Inferior parietal cortex (tissue), 1 donor: ENCODE data around the gene LIN54.
"Not testable (repeated sequence)": the region's sequence is repeated elsewhere in the genome, so short reads cannot be mapped to it uniquely, and the experiment has no call there.

ENCODE experiments used
- DNase-seq: peaks from one replicate; pipeline ENCODE4 v3.0.0-alpha.2; 2016; ENCODE audit errors: extremely low spot score

LIN54 gene

DNA sequence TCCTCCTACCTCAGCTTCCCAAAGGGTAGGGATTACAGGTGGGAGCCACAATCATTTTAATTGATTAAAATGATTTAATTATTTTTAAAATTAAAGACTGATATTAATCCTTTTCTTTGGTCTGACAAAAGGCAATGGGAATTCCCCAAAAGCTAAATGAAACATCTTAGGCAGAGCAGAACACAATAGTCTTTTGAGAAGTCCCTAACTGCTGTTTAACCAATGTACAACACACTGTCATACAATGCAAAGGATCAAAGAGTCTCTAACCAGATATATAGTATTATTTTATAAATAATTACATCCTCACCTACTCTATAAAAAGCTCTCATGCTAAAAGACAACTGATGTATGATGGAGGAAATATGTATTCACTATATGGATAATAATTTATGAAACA lies 63.1 kb downstream of the LIN54 start:
- DNase-seq: no peak

DNA sequence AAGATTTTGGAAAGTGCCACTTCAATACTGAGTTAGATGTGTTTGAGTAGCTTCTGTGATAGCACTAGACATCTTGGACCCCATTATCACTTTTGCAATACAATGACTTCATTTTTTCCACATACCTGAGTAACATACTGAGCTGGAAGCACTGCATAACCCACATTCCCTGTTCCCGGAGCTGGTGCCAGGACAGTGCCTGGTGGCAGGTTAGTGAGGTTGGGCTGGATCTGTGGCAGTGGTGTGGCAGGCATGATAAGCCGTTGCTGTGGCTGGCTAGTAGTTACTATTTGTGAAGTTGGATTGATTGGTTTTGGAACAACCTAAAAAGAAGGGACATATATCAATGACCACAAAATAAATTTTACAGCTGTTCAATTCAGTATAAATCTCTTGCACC lies 71.2 kb downstream of the LIN54 start:
- DNase-seq: no peak

DNA sequence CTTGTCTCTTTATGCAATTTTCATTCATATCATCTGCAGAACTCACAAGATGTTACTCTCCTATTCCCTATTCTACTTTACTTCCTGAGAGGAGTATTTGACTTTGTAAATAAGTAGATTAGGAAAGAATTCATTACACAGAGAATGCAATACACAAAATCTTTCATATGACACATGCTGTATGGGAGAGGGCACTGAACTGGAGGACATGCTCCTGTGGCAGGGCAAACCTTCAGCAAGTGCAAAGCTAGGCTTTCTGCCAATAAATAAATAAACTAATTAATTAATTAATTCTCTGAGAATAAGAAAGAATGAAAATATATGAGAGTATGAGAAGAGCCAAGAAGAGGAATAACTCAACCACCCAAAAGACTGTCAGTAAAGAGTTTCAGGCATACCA lies 76.2 kb downstream of the LIN54 start:
- DNase-seq: no peak

DNA sequence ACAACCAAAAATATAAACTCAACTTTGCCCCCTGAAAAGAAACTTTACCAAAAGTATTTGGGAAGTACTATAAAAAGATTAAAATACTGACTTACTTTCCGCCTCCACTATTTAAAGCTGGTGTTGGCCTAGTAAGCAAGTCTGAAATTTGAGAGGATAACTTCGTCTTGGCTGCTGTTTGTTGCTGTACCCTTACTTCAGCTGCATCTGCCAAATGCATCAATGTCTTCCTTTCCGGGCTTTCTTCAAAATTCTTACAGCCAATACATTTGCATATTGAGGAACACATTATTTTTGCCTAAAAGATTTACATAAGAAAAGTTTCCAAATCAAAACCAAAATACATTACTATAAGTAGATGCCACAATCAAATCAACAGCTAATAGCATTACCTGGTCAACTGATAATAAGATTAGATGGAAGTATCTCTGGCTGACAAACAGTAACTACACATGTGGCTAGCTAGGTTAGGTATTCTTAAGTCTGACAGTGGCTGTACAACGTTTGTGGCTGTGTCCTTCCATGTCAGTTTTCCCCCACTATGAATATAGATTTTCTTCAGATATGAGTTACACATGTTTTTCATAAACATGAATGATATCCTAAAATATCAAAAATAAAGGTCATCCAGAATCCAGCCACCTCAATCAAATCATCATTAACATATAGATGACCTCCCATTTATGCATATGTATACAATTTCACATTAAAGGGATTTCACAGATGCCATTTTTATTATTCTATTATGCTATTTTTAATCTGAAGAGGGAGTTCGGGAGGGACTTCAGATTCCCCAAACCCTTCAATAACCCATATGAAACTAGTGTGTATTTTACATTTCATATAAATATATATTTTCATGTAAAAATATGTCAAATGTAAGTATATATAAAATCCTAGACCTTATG lies 79.5 kb downstream of the LIN54 start:
- DNase-seq: no peak

DNA sequence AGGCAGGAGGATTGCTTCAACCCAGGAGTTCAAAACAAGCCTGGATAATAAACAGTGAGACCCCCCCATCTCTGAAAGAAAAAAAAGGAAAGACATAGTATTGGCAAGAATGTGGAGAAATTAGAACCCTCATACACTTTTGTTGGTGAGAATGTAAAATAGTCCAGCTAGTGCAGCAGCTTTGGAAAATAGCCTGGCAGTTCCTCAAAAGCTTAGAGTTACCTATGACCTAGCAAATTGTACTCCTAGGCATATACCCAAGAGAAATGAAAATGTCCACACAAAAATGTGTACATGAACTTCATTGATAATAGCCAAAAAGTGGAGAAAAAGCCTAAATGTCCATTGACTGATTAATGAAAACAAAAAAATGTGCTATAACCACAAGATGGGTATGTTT lies 88.8 kb downstream of the LIN54 start:
- no peak for DNase-seq

DNA sequence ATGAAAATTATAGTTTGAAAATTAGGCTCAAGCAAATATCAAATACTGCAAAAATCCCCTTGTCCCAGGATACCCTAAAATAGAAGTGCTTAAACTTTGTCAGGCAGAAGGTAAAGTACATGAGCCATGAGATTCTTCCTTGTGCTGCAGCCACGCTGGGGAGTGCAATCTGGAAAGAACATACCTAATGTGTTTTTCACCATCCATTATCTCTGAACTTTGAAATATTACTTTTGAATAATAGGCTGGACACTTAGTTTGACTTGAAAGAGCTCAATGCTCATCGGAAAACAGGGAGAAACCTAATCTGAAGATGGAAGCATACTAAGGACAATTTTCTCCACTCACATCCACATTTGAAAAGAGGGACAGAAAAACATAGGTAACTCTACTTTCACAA lies 91.2 kb downstream of the LIN54 start:
- DNase-seq: no peak

DNA sequence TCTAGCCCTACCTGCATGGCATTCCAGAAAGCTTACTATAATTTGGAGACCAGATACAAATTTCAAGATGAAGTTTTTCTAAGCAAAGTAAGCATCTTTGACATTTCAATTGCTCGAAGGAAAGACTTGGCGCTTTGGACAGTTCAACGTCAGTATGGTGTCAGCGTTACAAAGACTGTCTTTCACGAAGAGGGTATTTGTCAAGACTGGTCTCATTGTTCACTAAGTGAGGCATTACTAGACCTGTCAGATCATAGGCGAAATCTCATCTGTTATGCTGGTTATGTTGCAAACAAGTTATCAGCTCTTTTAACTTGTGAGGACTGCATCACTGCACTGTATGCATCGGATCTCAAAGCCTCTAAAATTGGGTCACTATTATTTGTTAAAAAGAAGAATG lies 92.5 kb downstream of the LIN54 start:
- peak; percentile 34 for DNase-seq

DNA sequence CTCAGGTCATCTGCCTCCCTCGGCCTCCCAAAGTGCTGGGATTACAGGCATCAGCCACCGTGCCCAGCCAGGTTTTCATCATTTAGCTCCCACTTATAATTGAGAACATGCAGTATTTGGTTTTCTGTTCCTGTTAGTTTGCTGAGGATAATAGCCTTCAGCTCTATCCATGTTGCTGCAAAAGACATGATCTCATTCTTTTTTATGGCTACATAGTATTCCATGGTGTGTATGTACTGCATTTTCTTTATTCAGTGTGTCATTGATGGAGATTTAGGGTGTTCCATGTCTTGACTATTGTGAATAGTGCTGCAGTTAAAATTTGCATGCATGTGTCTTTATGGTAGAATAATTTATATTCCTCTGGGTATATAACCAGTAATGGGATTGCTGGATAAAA lies 96.7 kb downstream of the LIN54 start:
- not testable (repeated sequence) for DNase-seq

DNA sequence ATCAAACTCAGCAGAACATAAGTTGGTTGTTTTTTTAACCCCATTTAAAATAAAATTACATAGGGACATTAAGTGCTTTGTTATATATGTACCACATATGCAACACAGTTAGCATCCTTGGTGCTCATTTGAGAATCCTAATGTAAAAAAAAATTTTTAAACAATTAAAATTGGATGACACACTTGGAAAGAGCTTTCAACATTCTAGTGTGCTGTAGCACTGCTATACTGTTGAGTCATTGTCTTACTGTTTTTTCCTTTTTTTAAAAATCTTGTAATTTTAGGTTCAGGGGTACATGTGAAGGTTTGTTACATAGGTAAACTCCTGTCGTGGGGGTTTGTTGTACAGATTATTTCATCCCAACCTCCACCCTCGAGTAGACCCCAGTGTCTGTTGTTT lies 97.3 kb downstream of the LIN54 start:
- no peak for DNase-seq

DNA sequence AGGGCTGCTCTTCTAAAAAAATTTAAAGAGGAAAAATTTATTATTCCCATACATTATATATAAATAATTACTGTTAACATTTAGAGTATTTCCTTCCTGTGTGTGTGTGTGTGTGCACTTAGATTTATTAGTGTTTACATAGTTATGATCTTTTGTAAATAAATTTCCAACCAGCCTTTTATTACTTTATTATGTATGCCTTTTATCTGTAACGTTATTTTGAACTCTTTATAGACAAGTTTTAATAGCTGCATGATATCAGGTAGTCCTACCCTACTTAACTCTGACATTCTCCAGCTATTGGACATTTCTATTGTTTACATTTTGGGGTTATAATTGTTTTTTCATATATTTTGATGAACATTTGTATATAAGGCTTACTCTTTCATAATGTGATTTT lies 101.3 kb downstream of the LIN54 start:
- no peak for DNase-seq

DNA sequence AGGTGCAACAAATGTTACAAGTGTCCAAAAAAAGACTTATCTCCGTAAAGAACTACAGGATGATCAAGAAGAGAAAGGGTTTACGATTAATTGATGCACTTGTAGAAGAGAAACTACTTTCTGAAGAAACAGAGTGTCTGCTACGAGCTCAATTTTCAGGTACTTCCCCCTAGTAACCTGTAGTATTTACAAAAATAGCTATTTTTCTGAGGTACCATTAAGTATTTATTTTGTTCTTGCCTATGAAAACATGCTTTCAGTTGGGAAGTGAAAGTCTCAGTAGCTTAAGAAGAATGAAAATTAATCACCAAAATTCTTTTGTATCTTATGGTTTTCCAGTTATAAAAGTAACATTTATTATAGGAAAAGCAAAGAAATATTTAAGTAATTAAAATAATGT lies 104.2 kb downstream of the LIN54 start:
- DNase-seq: no peak

DNA sequence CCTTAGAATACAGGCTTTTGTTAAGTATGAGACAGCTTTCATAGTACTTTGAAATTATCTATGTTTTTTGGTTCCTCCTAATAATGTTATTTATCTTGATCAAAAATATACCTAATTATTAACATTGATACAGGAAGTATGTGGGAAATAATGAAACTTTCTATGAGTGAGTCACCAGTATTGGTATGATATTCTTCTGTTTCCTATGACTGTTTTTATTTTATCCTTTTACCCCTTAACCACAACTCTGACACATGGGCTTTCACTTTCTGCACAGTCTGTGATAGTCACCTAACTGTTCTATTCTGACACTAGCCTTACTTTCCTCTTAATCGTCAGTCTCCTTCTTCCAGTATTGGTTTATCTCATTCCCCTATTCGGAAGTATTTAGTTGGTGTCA lies 105.4 kb downstream of the LIN54 start:
- DNase-seq: no peak

DNA sequence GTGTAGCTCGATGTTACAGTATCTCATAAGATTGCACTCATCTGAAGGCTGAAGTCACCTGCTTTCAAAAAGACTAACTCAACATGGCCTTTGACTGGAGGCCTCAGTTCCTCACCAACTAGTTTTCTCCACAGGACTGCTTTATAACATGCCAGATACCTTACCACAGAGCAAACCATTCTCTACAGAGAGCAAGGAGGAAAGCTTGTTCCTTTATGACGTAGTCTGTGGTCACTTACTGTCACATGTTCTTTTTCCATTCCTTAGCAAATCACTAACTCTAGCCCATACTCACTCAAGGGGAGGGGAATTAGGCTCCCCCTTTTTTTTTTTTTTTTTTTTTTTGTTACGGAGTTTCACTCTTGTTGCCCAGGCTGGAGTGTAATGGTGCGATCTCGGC lies 106.9 kb downstream of the LIN54 start:
- DNase-seq: no peak

DNA sequence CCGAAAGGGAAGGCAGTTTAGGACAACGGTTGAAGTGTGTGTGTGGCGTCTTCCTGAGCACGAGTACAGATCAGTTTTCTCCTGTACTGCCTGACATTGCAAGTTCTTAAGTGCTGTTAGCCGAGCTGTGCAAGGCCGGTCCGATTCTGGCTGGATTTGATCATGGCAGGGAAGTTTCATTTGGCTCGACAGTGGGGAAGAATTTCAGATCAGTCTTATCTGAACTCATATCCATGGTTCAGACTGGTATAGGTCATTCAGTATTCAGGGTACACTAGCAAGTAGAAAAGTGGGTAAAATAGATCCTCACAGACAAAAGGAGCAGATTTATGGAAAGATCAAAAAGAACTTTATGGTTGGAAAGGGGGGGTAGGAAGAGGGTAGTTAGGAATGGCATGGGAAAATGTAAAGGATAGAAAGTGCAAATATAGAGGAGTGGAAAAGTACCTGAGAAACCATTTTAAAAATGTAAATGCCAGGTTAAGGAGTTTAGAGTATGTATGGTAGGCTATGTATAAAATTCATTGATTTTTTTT lies 109.4 kb downstream of the LIN54 start:
- DNase-seq: no peak

DNA sequence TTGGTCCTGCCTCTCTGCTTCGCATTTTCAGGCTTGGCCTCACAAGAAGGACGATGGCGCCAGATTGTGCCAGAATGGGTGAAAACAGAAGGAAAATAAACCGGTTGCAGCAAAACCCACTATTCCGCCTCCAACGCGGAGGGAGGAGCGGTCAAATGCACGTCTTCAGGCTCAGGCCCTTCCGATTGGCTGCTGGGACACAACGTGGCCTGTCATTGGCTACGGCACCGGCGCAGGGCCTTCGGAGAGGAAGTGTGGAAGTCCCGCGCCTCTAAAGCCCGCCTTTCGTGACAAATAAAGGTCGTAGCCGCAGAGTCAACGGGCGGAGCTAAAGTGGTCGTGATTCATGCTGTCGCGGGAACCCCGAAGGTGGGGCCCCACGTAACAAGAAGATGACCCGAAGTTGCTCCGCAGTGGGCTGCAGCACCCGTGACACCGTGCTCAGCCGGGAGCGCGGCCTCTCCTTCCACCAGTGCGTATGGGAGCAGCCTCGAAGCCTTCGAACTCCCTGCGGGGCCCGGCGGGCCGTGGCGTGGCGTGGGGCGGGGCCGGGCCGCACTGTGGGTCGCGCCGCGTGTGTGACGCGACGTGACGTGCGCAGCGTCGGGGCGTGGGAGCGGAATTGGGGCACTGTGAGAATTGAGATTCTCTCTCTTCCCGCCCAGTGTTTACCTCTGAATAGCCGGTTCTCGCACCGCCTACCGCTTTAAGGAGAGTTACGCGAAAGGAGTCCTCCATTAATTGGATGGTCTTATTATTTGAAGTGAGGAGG lies 110.0 kb downstream of the LIN54 start, which contains the start of gene THAP9:
TSS of gene THAP9 (plus strand) at position 325 of the 772 bp plus-strand sequence. CDS start at position 393, 68 bp downstream.
- DNase-seq: peak; percentile 99

DNA sequence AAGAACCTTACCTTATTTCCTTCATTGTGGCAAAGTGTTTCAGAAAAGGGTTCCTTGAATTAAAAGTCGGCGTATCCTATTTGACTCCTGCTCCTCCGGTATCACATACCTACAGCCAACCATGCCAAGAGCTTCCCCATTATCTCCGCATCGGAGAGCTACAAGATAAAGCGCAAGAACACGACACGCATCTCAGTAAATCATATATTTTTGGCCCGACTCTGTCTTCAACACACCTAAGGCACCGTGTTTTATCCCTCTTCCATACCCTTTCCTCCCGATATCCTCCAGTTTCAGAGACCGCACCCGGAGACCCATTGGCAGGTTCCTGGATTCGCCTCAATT lies 110.6 kb downstream of the LIN54 start:
- DNase-seq: no peak

DNA sequence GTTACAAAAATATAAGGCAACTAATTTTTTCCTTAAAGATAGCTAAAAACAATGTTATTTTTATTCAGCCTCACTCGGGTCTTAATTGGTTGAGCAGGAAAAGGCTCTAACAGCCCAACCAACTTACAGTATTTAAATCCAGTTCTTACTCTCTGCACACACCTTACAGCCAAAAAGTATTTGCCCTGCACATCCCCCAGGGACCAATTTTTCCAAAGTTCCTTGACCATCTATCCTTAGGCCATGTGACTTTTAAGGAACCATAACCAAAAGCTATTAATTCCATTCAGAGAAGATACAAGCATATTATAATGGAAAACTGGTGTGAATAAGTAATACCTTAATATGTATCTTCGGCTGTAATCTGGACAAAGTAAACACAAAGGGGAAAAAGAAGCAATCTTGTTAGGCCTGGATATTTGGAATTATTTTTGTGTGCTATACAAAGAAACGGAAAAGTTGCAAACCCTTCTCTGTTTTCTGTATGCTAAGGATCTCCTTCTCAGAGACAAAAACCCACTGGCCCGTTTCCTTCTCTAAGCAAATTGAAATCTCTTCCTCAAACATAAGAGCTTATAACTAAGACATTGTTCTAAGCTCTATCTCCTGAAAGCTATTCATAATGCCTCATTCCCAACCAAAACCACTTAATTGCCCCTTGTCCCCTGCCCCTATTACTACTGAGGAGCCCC lies 111.1 kb downstream of the LIN54 start:
- DNase-seq: no peak

DNA sequence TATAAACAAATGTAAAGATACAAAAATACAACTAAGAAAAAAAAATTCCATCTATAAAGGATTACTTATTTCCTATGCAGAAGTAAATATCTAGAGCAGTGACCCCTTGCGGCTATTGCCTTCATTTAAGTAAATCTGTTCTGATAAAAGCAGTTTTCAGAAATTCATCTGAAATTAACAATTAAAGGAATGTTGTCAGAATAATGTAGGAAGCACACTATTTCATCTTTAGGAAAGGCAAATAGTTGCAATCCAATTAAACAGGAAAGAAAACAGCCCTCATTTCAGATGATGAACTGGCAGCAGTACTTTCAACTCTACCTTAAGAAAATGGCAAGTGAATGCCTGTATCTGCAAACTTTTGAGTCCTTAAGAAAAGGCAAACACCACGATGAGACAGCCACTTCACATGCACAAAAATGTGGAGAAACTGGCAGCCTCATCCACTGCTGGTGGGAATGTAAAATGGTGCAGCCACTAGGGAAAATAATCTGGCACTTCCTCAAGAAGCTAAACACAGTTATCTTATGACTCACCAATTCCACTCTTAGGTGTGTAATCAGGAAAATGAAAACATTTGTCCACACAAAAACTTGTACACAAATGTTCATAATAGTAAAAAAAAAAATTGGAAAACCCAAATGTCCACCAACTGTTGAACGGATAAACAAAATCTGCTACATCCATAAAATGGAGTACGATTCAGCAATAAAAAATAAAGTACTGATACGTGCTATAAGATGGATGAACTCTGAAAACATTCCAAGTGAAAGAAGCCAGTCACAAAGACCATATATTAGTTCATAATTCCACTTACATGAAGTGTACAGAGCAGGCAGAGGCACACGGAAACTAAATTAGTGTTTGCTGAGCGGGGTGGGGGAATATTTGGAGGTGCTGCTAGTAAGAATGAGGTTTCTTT lies 112.0 kb downstream of the LIN54 start:
- no peak for DNase-seq

DNA sequence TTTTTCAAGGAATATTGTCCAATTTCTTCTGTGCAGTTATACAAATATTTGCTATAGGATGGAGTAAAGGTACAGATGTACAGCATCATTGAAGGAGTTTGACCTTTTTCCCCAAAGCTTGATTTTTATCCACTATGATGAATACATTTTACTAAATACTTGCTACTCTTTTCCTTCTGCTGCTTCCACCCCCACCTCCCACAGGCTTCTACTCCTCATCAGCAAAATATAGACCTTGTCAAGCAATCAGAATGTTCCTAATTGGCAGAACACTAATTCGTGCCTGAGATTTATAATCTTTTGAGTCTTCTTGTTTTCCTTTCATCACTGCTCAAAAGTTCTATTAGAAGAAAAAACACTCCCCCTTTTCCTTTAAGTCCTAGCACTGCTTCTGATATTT lies 113.9 kb downstream of the LIN54 start:
- DNase-seq: no peak

DNA sequence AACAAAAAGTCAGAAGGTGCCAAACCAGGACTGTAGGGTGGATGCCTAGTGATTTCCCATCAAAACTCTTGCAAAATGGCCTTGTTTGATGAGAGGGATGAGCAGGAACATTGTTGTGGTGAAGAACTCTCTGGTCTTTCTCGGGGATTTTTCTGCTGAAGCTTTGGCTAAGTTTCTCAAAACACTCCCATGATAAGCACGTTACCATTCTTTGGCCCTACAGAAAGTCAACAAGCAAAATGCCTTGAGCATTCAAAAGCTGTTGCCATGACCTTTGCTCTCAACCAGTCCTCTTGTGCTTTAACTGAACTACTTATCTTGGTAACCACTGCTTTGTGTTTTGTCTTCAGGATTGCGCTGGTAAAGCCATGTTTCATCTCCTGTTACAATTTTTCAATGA lies 116.7 kb downstream of the LIN54 start:
- no peak for DNase-seq

DNA sequence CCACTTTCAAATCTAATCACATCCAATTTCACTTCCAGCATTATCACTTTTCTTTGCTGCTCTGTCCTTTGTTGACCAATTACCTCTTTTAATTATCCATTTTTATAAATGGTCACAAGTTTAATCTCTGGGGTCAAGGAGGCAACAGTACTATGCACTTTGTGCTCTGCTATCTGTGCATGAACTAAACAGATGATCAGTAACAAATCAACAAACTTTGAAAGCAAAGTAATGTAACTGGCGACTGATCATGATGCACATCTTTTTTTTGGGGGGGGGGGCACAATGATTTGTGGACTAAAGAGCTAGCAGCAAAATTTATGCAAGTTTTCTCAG lies 118.2 kb downstream of the LIN54 start:
- no peak for DNase-seq
